Mammary epithelial cell (primary cell): ENCODE measurements around the gene SERPINB7.

Experiments
- CTCF ChIP-seq, 2 donors: IDR thresholded peaks in 1 of 2; conservative IDR thresholded peaks in 1 of 2; 2 replicates each; pipeline ENCODE4 v1.5.1; 2011 to 2012; ENCODE audit warnings: inconsistent platforms in 2 of 2, low read length in 2 of 2, mild to moderate bottlenecking in 2 of 2, control low read depth in 1 of 2, low read depth in 1 of 2; ENCODE audit not compliant: insufficient read depth in 1 of 2; ENCODE audit errors: extremely low read depth in 1 of 2
- EZH2 ChIP-seq: IDR thresholded peaks from 2 replicates; pipeline ENCODE4 v1.6.1; 2012; ENCODE audit warnings: low read length, inconsistent platforms, borderline replicate concordance

DNA sequence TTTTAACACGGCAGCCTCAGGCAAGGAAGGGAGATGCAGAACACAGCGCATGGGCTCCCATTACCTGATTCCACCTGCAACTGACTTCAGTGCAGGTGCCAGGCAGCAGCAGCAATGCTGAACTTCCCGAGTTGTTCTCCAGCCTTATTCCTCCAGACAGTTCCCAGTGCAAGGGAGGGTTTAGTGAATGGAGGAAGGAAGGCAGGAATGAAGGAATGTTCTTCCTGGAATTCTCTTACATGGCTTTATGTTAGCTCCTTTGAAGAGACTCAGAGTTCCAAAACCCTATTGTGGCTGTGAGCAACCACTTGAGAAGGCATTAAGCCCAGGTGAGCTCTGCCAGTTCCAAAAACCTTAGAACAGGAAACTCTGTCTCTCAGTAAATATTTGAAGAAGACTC, 45.5 kb downstream of the SERPINB7 start:
- TF ChIP-seq EZH2 (no peak), CTCF (conservative IDR thresholded peaks at IDR 0.05 in 1 of 2, IDR thresholded peaks at IDR 0.05 in 1 of 2; ENCODE audit: extremely low read depth in 1 of 2, insufficient read depth in 1 of 2, low read depth in 1 of 2, low read length in 2 of 2) (no peak)
